Retina (tissue), 1 donor: ENCODE measurements around the gene LRRC63.
A peak's percentile ranks its signal among the peaks of the same experiment; 100 is the strongest.
"Not testable (repeated sequence)": the region's sequence is repeated elsewhere in the genome, so short reads cannot be mapped to it uniquely, and the experiment has no call there.

Experiments used
- DNase-seq: peaks from one replicate; pipeline ENCODE4 v3.0.0-alpha.2; 2016

LRRC63 gene

GRCh38 chr13:46274094-46274698, 62.5 kb downstream of the LRRC63 start:
- DNase-seq: no peak

DNA sequence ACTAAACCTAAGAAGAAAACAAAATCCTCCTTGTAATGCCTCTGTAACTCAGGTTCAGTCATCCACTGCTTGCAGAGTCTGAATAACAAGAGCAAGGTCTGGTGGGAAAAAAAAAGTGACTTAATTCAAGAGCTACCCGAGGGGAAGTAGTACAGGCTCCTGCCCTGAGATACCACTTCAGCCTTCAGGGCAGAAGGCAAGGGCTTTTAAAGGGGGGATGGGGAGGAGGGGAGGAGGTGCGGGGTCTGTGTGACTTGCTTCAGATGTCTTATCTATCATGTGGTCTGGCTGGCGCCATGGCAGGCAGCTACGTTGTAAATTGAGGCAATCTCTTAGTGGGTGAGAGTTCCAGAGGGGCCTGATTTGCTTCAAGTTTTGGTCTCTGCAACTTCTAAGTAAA, 66.7 kb downstream of the LRRC63 start:
- DNase-seq: no peak

DNA sequence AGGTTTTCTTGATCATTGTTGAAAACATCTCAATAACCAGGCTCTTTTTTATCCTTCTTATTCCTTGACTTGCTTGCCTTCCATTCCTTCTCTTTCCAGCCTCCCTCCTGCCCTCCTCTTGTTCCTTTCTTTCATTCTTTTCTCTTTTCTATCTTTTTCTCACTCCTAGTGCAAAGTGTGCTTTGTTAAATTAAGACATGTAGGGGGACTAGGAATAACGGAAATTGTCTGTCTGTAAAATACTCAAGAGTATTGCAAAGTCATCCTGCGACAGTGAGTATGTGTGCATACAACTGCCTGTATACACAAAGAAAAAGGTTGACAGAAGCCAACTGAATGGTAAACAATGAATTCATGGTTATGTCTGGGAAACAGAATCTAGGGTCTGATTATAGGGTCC, 70.1 kb downstream of the LRRC63 start:
- no peak for DNase-seq

DNA sequence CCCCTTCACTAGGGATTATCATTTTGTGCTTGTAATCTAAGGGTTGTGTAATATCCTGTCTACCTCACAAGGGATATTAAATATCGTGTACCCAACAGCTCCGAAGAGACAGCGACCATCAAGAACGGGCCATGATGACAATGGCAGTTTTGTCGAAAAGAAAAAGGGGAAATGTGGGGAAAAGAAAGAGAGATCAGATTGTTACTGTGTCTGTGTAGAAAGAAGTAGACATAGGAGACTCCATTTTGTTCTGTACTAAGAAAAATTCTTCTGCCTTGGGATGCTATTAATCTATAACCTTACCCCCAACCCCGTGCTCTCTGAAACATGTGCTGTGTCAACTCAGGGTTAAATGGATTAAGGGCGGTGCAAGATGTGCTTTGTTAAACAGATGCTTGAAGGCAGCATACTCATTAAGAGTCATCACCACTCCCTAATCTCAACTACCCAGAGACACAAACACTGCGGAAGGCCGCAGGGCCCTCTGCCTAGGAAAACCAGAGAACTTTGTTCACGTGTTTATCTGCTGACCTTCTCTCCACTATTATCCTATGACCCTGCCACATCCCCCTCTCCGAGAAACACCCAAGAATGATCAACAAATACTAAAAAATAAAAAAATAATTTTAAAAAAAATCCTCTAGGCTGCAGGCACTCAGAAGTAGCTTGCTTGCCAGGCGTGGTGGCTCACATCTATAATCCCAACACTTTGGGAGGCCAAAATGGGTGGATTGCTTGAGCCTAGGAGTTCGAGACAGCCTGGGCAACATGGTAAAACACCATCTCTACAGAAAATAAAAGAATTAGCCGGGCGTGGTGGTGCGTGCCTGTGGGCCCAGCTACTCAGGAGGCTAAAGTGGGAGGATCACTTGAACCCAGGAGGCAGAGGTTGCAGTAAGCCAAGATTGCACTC, 72.4 kb downstream of the LRRC63 start:
- not testable (repeated sequence) for DNase-seq

DNA sequence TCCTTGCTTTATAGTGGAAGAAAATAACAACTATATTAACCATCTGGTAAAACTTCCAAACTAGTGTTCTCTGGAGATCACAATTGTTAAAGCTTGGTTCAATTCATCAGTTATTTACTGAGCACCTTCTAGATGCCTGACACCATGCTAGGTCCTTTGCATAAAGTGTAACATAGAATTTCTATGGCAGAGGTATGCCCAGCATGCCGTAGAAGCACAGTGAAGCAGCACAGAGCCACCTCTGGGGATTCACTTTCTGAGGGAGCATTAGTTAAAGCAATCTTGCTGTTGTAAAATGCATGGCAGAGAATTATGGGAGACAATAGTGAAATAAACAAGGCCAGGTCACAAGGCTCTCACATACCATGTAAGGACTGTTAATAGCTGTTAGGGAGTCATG, 75.2 kb downstream of the LRRC63 start:
- no peak for DNase-seq

DNA sequence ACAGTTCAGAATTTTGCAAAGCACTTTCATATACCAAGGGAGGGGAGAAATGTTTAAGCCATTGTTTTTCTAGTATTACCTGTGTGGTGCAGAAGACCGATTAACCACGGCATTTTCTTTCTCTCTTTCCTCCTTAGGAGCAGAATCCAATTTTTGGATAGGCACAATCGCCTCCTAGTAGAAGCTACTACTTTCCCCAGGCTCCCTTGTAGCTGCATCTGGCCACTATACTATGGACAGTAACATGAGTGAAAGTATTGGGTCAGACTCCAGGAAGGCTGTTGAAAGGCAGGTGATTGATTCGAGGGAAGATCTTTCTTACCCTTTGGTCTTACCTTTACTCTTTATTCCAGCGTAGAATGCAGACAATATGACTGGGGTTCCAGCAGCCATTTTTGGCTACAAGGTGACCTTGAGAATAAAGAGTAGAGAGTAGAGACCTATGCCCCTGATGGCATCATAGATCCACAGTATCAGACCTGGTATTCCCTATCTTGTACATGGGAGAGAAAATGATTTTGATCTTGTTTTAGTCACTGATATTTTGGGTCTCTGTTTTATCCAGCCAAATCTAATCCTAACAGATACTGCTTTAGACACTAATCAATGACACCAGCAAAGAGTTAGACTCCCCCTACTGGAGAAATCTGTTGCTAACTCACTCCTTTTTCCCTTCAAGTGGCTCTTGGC, 77.0 kb downstream of the LRRC63 start:
- peak; percentile 13 for DNase-seq

DNA sequence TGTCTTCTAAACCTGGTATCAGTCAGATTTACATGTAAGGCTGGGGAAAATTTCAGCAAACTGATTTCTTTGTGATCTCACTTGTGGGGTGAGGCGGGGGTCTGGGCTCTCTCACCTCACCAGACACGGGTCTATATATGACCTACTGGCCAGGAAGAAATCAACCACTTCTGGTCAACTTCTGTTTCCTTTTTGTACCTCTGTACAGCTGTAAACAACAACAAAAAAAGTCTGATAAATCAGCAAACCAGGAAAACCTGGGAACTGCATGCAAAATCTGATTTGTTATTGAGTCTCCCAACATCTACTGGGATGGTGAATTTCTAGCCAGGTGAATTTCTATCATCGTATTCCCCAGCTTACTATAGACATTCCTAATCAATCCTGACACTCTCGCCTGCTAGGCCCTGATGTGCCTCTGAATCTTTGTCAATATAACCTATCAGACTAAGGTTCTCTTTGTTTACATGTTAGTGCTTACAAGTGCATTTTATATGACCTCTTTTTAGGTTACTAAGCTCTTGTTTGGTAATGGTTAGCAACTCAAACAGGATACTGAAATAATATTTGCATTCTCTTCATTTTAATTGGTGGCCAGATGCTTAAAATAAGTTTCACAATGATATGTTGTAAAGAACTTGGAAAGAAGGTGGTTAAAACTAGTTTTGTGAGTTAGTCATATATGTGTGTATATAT, 77.7 kb downstream of the LRRC63 start:
- DNase-seq: peak; percentile 6

- no peak for DNase-seq
Observed at GRCh38 chr13:46290434-46290833, 78.7 kb downstream of the LRRC63 start.

DNA sequence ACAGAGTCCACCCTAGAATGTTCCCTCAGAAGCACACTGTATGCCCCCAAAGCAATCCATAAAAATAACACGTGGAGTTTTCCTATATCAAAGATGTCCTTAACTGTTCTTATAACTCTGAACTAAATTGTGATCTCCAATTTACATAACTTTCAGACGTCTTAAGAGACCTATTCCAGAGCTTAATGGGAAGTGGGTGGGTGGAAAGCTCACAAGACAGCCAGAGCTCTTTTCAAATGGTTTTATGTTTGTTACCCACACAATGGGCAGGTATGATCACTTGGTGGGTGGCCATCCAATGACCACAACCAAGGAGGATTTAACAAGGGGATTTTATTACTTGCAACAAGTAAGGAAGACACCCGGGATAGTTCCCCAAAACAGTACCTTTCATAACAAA, 81.7 kb downstream of the LRRC63 start:
- no peak for DNase-seq

GRCh38 chr13:46295491-46296114, 83.9 kb downstream of the LRRC63 start:
- DNase-seq: peak; percentile 18

DNA sequence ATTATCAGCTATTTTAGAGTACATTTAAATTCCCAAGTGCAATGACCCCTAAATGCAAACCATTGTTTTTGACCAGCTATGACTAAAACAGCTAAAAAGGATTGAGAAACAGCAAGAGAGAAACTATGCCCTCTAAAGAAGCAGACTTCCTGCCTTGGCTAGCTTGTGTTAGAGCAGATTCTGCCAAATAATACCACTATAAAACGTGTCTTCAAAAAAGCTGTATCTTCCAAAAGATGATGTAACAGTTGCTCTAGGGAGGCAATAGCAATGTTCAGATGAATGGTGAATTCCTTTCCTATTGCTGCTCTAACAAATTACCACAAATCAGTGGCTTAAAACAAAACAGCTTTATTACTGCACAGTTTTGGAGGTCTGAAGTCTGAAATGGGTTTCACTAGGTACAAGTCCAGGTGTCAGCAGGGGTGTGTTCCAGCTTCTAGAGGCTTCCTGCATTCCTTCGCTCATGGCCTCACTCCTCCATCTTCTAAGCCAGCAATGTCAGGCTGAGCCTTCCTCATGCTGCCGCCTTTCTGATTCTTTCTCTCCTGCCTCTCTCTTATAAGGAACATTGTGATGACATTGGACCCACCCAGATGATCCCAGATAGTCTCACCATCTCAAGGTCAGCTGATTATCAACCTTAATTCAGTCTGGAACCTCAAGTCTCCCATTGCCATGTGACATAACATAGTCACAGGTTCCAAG, 84.5 kb downstream of the LRRC63 start:
- DNase-seq: no peak

GRCh38 chr13:46296921-46297320, 85.2 kb downstream of the LRRC63 start:
- no peak for DNase-seq

GRCh38 chr13:46297361-46297811, 85.7 kb downstream of the LRRC63 start:
- DNase-seq: no peak

GRCh38 chr13:46303742-46304385, 92.1 kb downstream of the LRRC63 start:
- DNase-seq: no peak

GRCh38 chr13:46304546-46304945, 92.8 kb downstream of the LRRC63 start:
- DNase-seq: no peak

DNA sequence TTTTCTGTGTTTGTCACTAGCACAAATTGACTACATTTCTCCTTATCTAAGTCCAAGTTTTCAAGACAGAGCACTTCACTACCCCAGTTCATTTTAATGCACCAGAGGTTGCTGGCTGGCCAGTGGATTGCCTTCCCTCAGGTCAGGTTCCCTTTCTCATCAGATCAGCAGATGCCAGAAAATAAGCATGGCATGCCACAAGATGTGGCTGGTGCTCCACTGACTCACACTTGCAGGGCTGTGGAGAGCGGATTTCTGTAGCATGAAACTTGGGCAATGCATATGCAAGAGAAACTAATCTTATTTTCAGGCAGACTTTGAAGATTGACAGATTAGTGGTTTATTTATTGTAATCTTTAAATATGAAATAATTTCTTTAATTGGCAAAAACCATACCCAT, 95.8 kb downstream of the LRRC63 start:
- no peak for DNase-seq

GRCh38 chr13:46310066-46310465, 98.3 kb downstream of the LRRC63 start:
- DNase-seq: no peak

DNA sequence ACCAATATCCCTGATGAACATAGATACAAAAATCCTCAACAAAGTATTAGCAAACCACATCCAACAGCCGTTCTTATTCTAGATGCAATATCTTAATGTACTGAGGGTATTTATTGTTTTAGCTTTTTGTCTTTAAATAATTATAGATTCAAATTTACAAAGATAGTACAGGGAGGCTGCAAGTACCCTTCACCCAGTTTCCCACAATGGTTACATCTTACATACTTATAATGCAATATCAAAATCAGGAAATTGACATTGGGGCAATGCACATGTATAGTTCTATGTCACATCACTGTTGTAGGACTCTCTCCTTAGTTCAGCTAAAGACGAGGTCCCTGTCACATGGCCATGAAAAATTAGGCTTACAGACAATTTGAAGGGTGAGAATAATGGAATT, 99.5 kb downstream of the LRRC63 start:
- DNase-seq: no peak

GRCh38 chr13:46313024-46313423, 101.3 kb downstream of the LRRC63 start:
- DNase-seq: no peak

- DNase-seq: no peak
Observed at GRCh38 chr13:46313432-46314257, 101.9 kb downstream of the LRRC63 start.
